ENCODE results near the gene GPR153. TPM values are rescaled to one million over a fixed set of nuclear protein-coding genes. Genes with fewer than 3 reads are reported as not detected.

Gene GPR153
- total and polyA plus RNA-seq, 2 of the 13 experiments (the other 11 are each of a cell fraction or from before 2014, with no cell fraction given): 0.22 to 0.31 TPM

- Histone ChIP-seq H3K4me2 (ENCODE audit: low read depth, low read length) (peak overlapping the region; percentile 95), H3K9me3 (ENCODE audit: low read length) (no peaks in the 10 kb centered on the region), H4K20me1 (ENCODE audit: insufficient read depth, low read length) (no peaks in the 10 kb centered on the region), H3K9ac (ENCODE audit: insufficient read depth, low read depth, low read length) (peak overlapping the region; percentile 71), H3K27me3 (ENCODE audit: control insufficient read depth in 1 of 2, insufficient read depth in 2 of 2, low read length in 2 of 2) (no peaks in the 10 kb centered on the region), H3K27ac (ENCODE audit: extremely low read length, insufficient read depth, low read length) (peak overlapping the region; percentile 56), H3K79me2 (ENCODE audit: insufficient read depth, low read length) (peaks cover 20% of the 10 kb centered on the region), H3K4me3 (replicated peaks in 1 of 3; ENCODE audit: insufficient read depth in 1 of 3, low read depth in 2 of 3, low read length in 3 of 3) (peak overlapping the region; percentile 79 to 82 (median 81)), H2AFZ (ENCODE audit: low read length) (no peak overlapping the region), H3K4me1 (ENCODE audit: insufficient read depth, low read length) (peaks cover 44% of the 10 kb centered on the region), H3K36me3 (replicated peaks in 1 of 2; ENCODE audit: control insufficient read depth in 1 of 2, insufficient read depth in 2 of 2, low read length in 2 of 2) (peaks cover 7 to 30% of the 10 kb centered on the region in 2 experiments; a peak in 4 of 5 replicates)
- in situ Hi-C loops (cut with HindIII; ENCODE audit: extremely low pct_ligation_motif_present, low pct_unique_long_range_greater_than_20kb): no loop called here
- intact Hi-C loops (cut with micrococcal nuclease; ENCODE audit: unreplicated experiment): no loop called here
- BruUV-seq (replicated peaks): TSS peak; percentile 49
- no peak for TF ChIP-seq PCBP1 (IDR thresholded peaks at IDR 0.05; ENCODE audit: borderline replicate concordance, low read depth, low read length)
- TF ChIP-seq ZBTB44 (CRISPR knock-in tag; IDR thresholded peaks at IDR 0.05): no peak
- no peak for TF ChIP-seq ZNF256 (CRISPR knock-in tag; conservative IDR thresholded peaks at IDR 0.05)
- no peak for TF ChIP-seq HIVEP1 (CRISPR knock-in tag; IDR thresholded peaks at IDR 0.05)
- peak; percentile 17; the same call in 1 of the 2 replicates for TF ChIP-seq SAP130 (CRISPR knock-in tag; IDR thresholded peaks at IDR 0.05; ENCODE audit: low read depth)
- peak; percentile 35; the same call in 1 of the 2 replicates for TF ChIP-seq KDM2A (CRISPR knock-in tag; IDR thresholded peaks at IDR 0.05; ENCODE audit: borderline replicate concordance, low read depth)
- 0 out of 2 replicates have a peak, but pooled peaks have one; percentile 23 for TF ChIP-seq ZNF501 (CRISPR knock-in tag; IDR thresholded peaks at IDR 0.05)
- TF ChIP-seq GLI4 (CRISPR knock-in tag; IDR thresholded peaks at IDR 0.05; ENCODE audit: borderline replicate concordance): no peak
- TF ChIP-seq ZNF768 (CRISPR knock-in tag; IDR thresholded peaks at IDR 0.05): peak; percentile 93
- 0 out of 2 replicates have a peak, but pooled peaks have one; percentile 26 for TF ChIP-seq ZNF510 (CRISPR knock-in tag; IDR thresholded peaks at IDR 0.05; ENCODE audit: low read depth)
- peak; percentile 44; the same call in 1 of the 2 replicates for TF ChIP-seq ZMYM3 (CRISPR knock-in tag; IDR thresholded peaks at IDR 0.05)
- peak; percentile 20; the same call in 1 of the 2 replicates for TF ChIP-seq DMAP1 (CRISPR knock-in tag; IDR thresholded peaks at IDR 0.05)
- no peak for TF ChIP-seq ZBTB2 (CRISPR knock-in tag; IDR thresholded peaks at IDR 0.05; ENCODE audit: low read depth)
- TF ChIP-seq ZBTB37 (CRISPR knock-in tag; IDR thresholded peaks at IDR 0.05): no peak
- TF ChIP-seq ZBTB33 (CRISPR knock-in tag; IDR thresholded peaks at IDR 0.05): peak; percentile 56; the same call in 1 of the 2 replicates
- peak; percentile 16; the same call in 1 of the 2 replicates for TF ChIP-seq HOXA3 (CRISPR knock-in tag; IDR thresholded peaks at IDR 0.05)
- FAIRE-seq (no peak), ATAC-seq (no peak), DNase-seq (ENCODE audit: low spot score) (no peak)
- WGBS (ENCODE audit: low lambda C conversion rate): 36% methylated on average over 18 of the region's 20 CpGs
- ChIA-PET POLR2A (interaction anchor here (1.0 to 2.0 kb wide), 4 partner anchors 10 to 36 kb away, joined by 4 to 17 read pairs (median 4); no protein-coding TSS in a partner anchor), CTCF (ENCODE audit: low intra/inter-chr PET ratio, low total read pairs) (no interaction called here)
These were observed 26.2 kb downstream of the GPR153 start for GRCh38 chr1:6234502-6235295.

Data from HepG2 (cell line).